Right lobe of liver (tissue), 6 donors: Measurements from ENCODE around the gene SCAF8. TPM values are rescaled to one million over a fixed set of nuclear protein-coding genes. Genes with fewer than 3 reads are reported as not detected.
A peak's percentile ranks its signal among the peaks of the same experiment; 100 is the strongest.

ENCODE experiments used
- ATAC-seq, 4 donors: fragments of 200-7000 bp; cut with Tn5 transposase; one replicate each; pipeline ENCODE4 v1.9.1; 2020; ENCODE audit warnings: mild to moderate bottlenecking in 4 of 4, moderate library complexity in 4 of 4
- DNase-seq, 3 donors: peaks; one replicate each; pipeline ENCODE4 v3.0.0-alpha.2; 2020
- H3K27ac ChIP-seq, 3 donors: fragments of 200-600 bp; one replicate each; pipeline ENCODE4 v1.8.0; 2022
- H3K27me3 ChIP-seq, 2 donors: fragments of 200-600 bp; one replicate each; pipeline ENCODE4 v1.8.0; 2022
- H3K36me3 ChIP-seq, 4 donors: fragments of 200-600 bp; sonication (generic) in 1 of 4; one replicate each; pipeline versions ENCODE4 v1.5.1 to v1.8.0; 2017 to 2022; ENCODE audit warnings: control low read depth in 1 of 4
- H3K4me1 ChIP-seq, 4 donors: fragments of 200-600 bp; sonication (generic) in 1 of 4; one replicate each; pipeline versions ENCODE4 v1.5.1 to v1.8.0; 2017 to 2022; ENCODE audit warnings: control low read depth in 1 of 4
- H3K4me3 ChIP-seq, 3 donors: fragments of 200-600 bp; one replicate each; pipeline ENCODE4 v1.8.0; 2022
- H3K9me3 ChIP-seq, 4 donors: fragments of 200-600 bp; sonication (generic) in 1 of 4; one replicate each; pipeline versions ENCODE4 v1.5.1 to v1.8.0; 2017 to 2022; ENCODE audit warnings: control low read depth in 1 of 4
- CTCF ChIP-seq, 4 donors: fragments of 200-600 bp in 3 of 4; fragments of 450-650 bp in 1 of 4; IDR thresholded peaks; one replicate each; pipeline versions ENCODE4 v1.5.1 to v1.8.0; 2016 to 2022; ENCODE audit warnings: antibody characterized with exemption in 4 of 4, mild to moderate bottlenecking in 2 of 4
- POLR2A ChIP-seq: fragments of 450-650 bp; IDR thresholded peaks from one replicate; pipeline ENCODE4 v1.6.1; 2017; ENCODE audit warnings: antibody characterized with exemption, mild to moderate bottlenecking
- WGBS: methylation state at CpG from one replicate; pipeline ENCODE4 v1.1.6; 2018; ENCODE audit warnings: low coverage, low lambda C conversion rate; ENCODE audit not compliant: insufficient coverage; ENCODE audit errors: missing lambda C conversion rate; 5-methylcytosine and 5-hydroxymethylcytosine counted together
- intact Hi-C, 2 donors: fragments of 100-400 bp; cut with DNase I; formaldehyde crosslinking; loops; one replicate each; pipeline versions ENCODE4 v1.11.2 to v1.14.1; 2022
- total RNA-seq, 6 experiments: library from RNA; depleted of rRNA in 2 of 6; stranded (reverse); fragments of >200 nt in 2 of 6; fragmentation: NEBNext Ultra II Directional in 3 of 6; extraction: Animal tissue kit (Norgen Biotek cat#: 25700) in 3 of 6; gene quantifications; one replicate each; pipeline versions ENCODE4 v1.1.0 to v1.2.4, GENCODE V29; 2016 to 2023
- donor health status: DM: no; HTN: yes; CAD: no.
- donor health status: DM: no; HTN: no; CAD: no.
- donor health status: DM: no; HTN: no; CAD: no.
- donor health status: DM: no; HTN: yes; CAD: no.
- donor health status: DM: no; HTN: yes; CAD: no.

Gene SCAF8
- total RNA-seq, 6 experiments from 2014 or later = 12.7 to 17.2 (median 14.3) TPM

DNA sequence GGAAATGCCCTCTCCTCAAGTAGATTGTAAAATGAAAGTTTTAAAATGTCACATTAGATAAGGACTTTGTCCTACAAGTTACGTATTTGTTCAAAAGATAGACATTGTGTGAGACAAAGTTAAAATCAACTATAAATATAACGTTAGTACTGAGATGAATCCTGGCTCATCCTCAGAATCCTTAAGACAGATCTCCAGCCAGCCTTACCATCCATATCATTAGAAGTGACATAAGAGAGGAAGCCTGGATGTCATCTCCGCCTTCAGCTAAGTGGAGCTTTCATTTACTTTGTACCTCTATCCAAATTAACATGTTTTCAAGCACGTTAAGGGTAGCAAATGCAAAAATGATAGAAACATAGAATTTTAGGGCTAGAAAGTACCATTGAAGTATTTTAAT lies 59.1 kb downstream of the SCAF8 start:
- TF ChIP-seq POLR2A = no peak
- no peak for TF ChIP-seq CTCF (IDR thresholded peaks at IDR 0.05)
- Histone ChIP-seq H3K4me1 (peaks cover 0 to 2% (median 0%) of the 10 kb centered on the region in 4 donors), H3K9me3 (no peaks in the 10 kb centered on the region), H3K36me3 (peaks cover 0 to 18% (median 0%) of the 10 kb centered on the region in 4 donors), H3K27ac (no peak overlapping the region), H3K27me3 (no peaks in the 10 kb centered on the region), H3K4me3 (no peak overlapping the region)
- DNase-seq (no peak), ATAC-seq (no peak)
- WGBS = 62% methylated on average over 4 of the region's 4 CpGs
- intact Hi-C loops = no loop called here

- Histone ChIP-seq H3K27ac (no peak overlapping the region), H3K4me3 (no peak overlapping the region), H3K27me3 (no peaks in the 10 kb centered on the region), H3K36me3 (peaks cover 0 to 18% (median 0%) of the 10 kb centered on the region in 4 donors), H3K9me3 (no peaks in the 10 kb centered on the region), H3K4me1 (peaks cover 0 to 6% (median 0%) of the 10 kb centered on the region in 4 donors)
- DNase-seq = no peak
- 85% methylated on average over 3 of the region's 3 CpGs for WGBS
- intact Hi-C loops = no loop called here
- no peak for TF ChIP-seq CTCF (IDR thresholded peaks at IDR 0.05)
- no peak for TF ChIP-seq POLR2A
- no peak for ATAC-seq
Measured at GRCh38 chr6:154792761-154793160, 59.5 kb downstream of the SCAF8 start.

GRCh38 chr6:154796484-154796883 lies 63.3 kb downstream of the SCAF8 start:
- intact Hi-C loops = no loop called here
- peaks cover 0 to 12% (median 0%) of the 10 kb centered on the region in 4 donors for H3K36me3 ChIP-seq
- peaks cover 0 to 14% (median 0%) of the 10 kb centered on the region in 4 donors for H3K4me1 ChIP-seq
- ATAC-seq = no peak
- DNase-seq = no peak
- no peaks in the 10 kb centered on the region for H3K9me3 ChIP-seq
- TF ChIP-seq POLR2A = no peak
- TF ChIP-seq CTCF (IDR thresholded peaks at IDR 0.05) = no peak
- H3K27ac ChIP-seq = no peak overlapping the region
- WGBS = 83% methylated on average over 1 of the region's 3 CpGs
- no peak overlapping the region for H3K4me3 ChIP-seq
- H3K27me3 ChIP-seq = no peaks in the 10 kb centered on the region

- Histone ChIP-seq H3K4me3 (no peak overlapping the region), H3K36me3 (peaks cover 0 to 13% (median 0%) of the 10 kb centered on the region in 4 donors), H3K27ac (no peak overlapping the region), H3K27me3 (no peaks in the 10 kb centered on the region), H3K9me3 (no peaks in the 10 kb centered on the region), H3K4me1 (peaks cover 0 to 14% (median 0%) of the 10 kb centered on the region in 4 donors)
- 24% methylated on average over 3 of the region's 3 CpGs for WGBS
- TF ChIP-seq POLR2A = no peak
- TF ChIP-seq CTCF (IDR thresholded peaks at IDR 0.05) = no peak
- intact Hi-C loops = no loop called here
- peak; percentile 54 to 91 (median 90) for ATAC-seq
- DNase-seq = no peak
Measured at GRCh38 chr6:154797857-154798256, 64.6 kb downstream of the SCAF8 start.

GRCh38 chr6:154800338-154800737 lies 67.1 kb downstream of the SCAF8 start:
- ATAC-seq (no peak), DNase-seq (no peak)
- no peak overlapping the region for H3K27ac ChIP-seq
- H3K9me3 ChIP-seq = no peaks in the 10 kb centered on the region
- peaks cover 0 to 15% (median 0%) of the 10 kb centered on the region in 4 donors for H3K36me3 ChIP-seq
- no peaks in the 10 kb centered on the region for H3K27me3 ChIP-seq
- peaks cover 0 to 14% (median 0%) of the 10 kb centered on the region in 4 donors for H3K4me1 ChIP-seq
- no peak overlapping the region for H3K4me3 ChIP-seq
- intact Hi-C loops = no loop called here
- TF ChIP-seq POLR2A (no peak), CTCF (IDR thresholded peaks at IDR 0.05) (no peak)
